AG08396 (cell line): ENCODE results near the gene OR2L13.
"Not testable (repeated sequence)": the region's sequence is repeated elsewhere in the genome, so short reads cannot be mapped to it uniquely, and the experiment has no call there.

Experiments
- DNase-seq: peaks from one replicate; pipeline ENCODE4 v3.0.0; 2012; ENCODE audit warnings: low spot score, mixed read lengths

Gene OR2L13

GRCh38 chr1:248094884-248095283, at the start of gene OR2L13:
Gene OR2L13, plus strand, starts transcription at chr1:248095184. Its CDS starts 4,192 bp downstream, at chr1:248099376.
- no peak for DNase-seq

DNA sequence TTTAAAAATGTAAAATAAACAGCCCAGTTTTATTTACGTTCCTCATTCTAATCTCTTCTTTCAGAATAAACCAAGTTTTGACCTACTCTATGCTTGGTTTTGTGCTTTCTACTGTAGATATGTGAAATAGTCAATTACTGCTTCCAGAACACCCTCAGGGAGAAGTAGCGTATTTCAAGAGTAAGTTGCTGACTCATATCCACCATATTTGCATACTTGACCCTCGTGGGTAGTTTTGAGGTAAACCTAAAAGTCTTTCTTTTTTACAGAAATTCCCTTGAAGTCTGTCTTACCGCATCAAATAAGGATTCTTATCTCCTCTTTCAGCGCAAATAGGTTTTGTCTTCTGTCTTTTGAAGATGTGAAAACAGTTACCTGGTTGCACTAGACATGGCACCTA, 49.8 kb upstream of the OR2L13 start:
- no peak for DNase-seq

GRCh38 chr1:248046536-248046935, 48.4 kb upstream of the OR2L13 start, which contains the start of gene OR2L3:
Gene OR2L3, plus strand, starts transcription at chr1:248046836. Its CDS starts 13,846 bp downstream, at chr1:248060682.
- no peak for DNase-seq

- no peak for DNase-seq
Observed at GRCh38 chr1:248047008-248047407, 48.0 kb upstream of the OR2L13 start.

GRCh38 chr1:248054671-248055070, 40.3 kb upstream of the OR2L13 start:
- DNase-seq = no peak

DNA sequence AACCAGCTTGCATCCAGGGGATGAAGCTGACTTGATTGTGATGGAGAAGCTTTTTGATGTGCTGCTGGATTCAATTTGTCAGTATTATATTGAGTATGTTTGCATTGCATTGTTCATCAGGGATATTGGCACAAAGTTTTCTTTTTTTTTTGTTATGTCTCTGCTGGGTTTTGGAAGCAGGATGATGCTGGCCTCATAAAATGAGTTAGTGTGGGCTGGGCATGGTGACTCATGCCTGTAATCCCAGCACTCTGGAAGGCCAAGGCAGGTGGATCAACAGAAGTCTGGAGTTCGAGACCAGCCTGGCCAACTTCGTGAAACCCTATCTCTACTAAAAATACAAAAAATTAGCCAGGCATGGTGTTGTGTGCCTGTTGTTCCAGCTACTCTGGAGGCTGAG, 39.7 kb upstream of the OR2L13 start:
- DNase-seq = no peak

DNA sequence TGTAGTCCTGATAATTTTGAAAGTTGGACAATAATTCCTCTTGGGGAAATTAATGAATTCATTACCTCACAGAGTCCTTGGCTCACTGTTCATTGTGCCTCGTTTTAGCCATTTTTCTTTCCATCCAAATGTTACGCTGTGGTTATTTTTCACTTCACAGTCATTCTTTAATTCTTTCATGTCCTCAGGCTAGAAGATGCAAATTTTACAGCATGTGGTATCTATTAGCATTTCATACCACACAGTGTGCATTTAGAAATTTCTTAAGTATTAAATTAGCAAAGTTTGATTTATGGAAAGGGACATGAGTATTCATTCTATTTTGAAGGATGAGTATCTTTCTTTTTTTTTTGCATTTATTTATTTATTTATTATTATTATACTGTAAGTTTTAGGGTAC, 29.9 kb upstream of the OR2L13 start:
- DNase-seq = no peak

DNA sequence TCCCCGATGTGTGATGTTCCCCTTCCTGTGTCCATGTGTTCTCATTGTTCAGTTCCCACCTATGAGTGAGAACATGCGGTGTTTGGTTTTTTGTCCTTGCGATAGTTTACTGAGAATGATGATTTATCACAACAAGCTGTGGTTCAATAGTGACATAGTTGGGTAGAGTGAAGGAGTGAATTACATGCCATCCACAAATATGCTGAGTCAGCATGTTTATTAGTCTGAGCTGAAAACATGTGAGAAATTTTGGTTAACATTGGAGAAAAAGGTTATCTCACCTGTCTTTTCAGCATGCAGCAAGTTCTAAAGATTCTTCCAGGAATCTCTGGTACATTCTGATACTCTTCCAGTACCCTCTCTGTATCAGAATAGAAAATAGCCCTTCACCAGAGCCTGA, 29.4 kb upstream of the OR2L13 start:
- no peak for DNase-seq

- DNase-seq = not testable (repeated sequence)
Observed at GRCh38 chr1:248083864-248084263, 11.1 kb upstream of the OR2L13 start.

DNA sequence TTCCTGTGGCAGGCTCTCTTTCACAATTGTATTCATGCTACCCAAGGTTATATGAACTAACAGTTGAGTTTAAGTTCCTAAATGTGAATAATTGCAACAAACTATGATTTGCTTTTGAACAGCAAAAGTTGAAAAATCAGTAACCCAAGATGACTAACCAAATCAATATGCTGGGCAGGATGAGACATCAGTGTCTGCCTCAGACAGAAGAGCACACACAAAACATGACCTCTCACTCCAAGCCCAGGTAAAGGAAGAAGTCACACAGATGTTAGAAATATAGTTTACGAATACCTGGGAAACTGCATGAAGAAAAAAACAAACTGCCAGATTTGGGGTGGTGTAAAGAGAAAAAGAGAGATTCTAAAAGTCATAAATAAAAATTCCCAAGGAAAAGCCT, 3.5 kb downstream of the OR2L13 start:
- no peak for DNase-seq

GRCh38 chr1:248102847-248103246, 7.9 kb downstream of the OR2L13 start:
- no peak for DNase-seq

- no peak for DNase-seq
Observed at GRCh38 chr1:248111157-248111556, 16.2 kb downstream of the OR2L13 start.

GRCh38 chr1:248114890-248115289, 19.9 kb downstream of the OR2L13 start:
- DNase-seq = no peak

DNA sequence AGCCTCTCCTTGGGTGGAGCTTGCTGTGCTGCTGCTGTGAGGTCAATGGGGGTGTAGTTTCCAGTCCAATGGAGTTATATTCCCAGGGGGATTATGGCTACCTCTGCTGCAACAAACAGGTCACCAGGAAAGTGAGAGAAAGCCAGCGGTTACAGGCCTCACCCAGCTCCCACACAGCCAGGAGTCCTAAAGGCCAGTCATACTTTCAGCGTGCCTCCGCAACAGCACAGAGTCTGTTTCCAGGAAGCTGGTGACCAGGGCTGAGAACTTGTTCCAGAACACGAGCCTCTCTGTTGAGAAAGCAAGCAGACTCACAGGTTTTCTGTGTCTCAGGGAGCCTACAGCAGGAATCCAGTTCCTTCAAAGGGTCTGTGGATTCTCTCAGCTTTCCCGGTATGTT, 32.7 kb downstream of the OR2L13 start:
- no peak for DNase-seq

DNA sequence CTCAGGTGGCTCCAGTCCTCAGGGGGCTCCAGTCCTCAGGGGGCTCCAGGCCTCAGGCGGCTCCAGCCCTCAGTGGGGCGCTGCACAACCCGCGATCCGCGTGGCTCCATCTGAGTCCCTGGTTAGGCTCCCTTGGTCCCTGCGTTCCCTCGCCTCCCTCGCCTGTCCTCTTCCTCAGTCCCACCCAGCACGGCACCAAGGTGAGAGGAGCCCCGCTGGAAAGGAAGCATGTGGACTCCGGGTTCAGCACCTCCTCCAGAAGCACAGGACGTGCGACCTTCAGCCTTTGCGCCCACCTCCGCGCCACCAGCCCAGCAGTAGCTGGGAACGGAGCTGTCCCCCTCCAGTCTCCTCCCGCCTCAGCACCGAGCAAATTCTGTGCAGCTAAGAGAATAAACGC, 41.8 kb downstream of the OR2L13 start:
- no peak for DNase-seq

DNA sequence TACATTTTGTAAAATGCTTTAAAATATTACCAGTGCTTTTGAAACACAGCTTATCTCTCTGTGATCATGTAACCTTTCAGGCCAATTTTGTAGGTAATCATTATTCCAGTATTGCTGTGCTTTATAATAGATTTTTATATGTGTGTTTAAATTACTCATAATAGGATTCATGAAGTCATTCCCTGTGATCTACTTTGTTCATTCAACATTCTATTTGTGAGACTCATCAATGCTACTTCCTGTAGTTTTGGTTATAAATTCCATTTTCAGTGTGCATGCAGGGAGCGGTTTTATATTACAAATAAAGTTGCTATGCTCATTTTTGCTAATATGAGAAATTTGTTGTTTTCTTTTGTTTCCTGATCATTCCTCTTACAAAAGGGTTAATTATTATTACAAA, 45.9 kb downstream of the OR2L13 start:
- DNase-seq = no peak

GRCh38 chr1:248143311-248143710, 48.3 kb downstream of the OR2L13 start:
- DNase-seq = no peak

DNA sequence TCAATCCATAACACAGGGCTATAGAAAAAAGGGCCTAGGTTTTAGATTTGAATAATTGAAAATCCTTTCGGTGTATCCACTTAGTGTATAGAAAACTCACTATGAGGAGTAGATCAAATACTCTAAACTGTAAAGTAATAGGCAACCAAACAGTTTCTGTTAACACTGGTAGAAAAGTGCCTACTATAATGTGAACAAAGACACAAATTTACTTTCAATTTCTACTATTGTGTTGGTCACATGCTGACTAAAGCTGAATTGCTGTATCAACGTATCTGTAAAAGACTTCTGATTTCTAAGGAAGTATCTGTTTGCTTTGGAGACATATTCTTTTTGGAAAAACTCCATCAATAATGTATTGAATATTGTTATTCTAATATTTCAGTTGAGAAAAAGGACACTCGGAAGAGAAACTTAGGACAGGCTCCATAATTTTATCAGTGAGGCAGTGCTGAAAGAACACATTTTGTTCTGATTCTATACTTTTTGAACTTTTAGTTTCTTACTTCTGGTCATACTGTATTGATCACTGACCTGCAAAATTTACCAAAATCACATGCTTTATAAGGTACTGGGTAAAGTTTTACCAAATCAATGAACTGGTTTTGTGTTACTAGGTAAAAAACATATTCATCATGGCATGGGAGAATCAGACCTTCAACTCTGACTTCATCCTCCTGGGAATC, 49.7 kb downstream of the OR2L13 start, which contains the start of gene OR2M5:
TSS of gene OR2M5 (plus strand) at position 636 of the 686 bp plus-strand sequence. CDS start at position 636, 0 bp downstream.
- no peak for DNase-seq
